NCI-H82 treated with DMSO at 0.1 percent for 48 hours (cell line): Measurements from ENCODE around the gene MEGF8.

Experiments
- DNase-seq: peaks from one replicate; lab custom pipeline; 2025; ENCODE audit not compliant: unreplicated experiment; lab: John Stamatoyannopoulos, UW

The MEGF8 gene, protein sequence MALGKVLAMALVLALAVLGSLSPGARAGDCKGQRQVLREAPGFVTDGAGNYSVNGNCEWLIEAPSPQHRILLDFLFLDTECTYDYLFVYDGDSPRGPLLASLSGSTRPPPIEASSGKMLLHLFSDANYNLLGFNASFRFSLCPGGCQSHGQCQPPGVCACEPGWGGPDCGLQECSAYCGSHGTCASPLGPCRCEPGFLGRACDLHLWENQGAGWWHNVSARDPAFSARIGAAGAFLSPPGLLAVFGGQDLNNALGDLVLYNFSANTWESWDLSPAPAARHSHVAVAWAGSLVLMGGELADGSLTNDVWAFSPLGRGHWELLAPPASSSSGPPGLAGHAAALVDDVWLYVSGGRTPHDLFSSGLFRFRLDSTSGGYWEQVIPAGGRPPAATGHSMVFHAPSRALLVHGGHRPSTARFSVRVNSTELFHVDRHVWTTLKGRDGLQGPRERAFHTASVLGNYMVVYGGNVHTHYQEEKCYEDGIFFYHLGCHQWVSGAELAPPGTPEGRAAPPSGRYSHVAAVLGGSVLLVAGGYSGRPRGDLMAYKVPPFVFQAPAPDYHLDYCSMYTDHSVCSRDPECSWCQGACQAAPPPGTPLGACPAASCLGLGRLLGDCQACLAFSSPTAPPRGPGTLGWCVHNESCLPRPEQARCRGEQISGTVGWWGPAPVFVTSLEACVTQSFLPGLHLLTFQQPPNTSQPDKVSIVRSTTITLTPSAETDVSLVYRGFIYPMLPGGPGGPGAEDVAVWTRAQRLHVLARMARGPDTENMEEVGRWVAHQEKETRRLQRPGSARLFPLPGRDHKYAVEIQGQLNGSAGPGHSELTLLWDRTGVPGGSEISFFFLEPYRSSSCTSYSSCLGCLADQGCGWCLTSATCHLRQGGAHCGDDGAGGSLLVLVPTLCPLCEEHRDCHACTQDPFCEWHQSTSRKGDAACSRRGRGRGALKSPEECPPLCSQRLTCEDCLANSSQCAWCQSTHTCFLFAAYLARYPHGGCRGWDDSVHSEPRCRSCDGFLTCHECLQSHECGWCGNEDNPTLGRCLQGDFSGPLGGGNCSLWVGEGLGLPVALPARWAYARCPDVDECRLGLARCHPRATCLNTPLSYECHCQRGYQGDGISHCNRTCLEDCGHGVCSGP (N-terminal part only)

DNA sequence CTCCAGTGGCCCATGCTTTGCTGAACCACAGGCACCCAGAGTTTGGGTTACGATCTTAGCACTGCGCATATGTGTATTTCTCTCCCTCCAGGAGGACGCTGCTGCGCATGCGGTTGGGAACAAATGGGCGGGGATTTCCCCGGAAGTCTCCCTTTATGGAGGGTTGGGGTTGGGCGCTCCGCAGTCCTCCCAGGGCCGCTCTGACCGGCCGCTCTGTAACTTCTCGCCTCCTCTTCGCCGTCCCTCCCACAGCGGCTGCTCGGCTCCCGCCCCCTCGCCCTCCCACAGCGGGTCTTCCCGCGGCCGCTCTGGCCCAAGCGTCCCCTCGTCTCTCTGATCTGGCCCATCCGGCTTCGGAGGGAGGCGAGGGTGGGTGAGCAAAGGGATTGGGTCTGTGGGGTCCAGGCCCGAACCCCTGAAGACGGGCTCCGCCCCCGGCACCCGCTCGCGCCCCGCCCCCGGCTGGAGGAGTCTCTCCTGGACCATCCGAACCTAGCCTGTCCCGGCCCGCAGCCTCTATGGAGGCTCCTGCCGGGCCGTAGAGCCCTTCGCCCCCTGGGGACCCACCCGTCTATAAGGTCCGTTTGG is at the start of gene MEGF8:
Gene MEGF8 (plus strand): TSS at position 328 of the 588 bp plus-strand sequence. CDS start 609 bp downstream, outside the sequence.
- DNase-seq = peak; percentile 100

DNA sequence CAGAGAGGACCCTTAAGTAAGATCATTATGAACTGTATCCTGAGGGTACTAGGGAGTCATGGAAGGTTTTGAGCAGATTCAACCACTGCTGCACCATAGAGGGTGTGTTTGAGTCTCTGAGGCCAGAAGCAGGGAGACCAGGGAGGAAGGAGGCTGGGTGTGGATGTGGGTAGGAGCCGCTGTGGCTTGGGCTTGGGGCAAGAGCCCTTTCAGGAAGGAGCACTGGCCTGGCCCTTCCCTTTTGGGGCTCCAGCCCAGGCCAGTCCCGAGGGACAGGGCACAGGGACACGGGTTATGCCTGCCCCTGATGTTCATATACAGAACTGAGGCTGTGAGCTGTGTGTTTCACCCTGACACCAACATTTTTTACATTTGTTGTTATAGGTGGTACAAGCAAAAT is 49.2 kb upstream of the MEGF8 start:
- DNase-seq = no peak

DNA sequence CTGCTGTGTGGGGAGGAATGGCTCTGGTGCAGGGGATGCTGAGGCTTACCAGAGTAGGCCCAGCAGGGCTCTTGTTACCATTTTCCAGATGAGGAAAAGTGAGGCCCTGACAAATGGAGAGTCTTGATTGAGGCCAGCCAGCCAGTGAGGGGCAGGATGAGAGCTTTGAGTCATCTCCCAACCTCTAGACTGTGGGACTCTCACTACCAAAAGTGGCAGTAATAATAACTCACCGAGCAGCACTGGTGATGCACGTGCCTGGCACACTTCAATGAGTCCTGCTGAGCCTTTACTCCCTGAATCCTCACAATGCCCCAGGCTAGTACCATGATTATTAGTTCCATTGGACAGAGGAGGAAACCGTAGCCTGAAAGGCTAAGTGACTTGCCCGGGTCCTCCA is 48.6 kb upstream of the MEGF8 start:
- DNase-seq = no peak

DNA sequence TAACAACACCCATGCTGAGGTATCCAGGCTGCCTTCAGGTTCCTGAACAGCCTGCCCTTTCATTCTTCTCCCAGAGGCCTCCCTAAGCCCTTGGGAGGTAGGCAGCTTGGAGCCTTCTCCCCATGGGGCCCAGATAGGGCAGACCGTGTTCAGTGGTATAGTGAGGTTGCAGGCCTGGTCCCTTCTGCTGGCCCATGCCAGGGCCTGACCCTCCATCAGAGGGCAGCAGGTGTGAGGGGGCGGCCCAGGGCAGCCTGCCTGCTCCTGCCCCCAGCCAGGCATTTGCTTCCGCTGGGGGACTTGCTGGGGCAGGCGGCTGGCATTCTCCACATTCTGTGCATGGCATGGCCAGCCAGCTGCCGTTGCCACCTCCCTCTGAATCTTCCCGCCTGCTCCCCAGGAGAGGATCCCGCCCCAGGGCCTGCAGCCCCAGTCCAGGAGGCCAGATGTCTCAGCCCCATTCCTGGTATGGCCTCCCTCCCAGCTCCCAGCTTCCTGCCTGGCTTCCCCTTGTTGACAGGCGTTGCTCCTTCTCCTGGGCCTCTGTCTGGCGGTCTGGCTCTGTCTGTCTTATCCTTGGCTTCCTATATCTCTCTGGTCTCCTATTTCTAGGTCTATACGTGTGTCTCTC is 47.5 kb upstream of the MEGF8 start:
- DNase-seq = no peak

DNA sequence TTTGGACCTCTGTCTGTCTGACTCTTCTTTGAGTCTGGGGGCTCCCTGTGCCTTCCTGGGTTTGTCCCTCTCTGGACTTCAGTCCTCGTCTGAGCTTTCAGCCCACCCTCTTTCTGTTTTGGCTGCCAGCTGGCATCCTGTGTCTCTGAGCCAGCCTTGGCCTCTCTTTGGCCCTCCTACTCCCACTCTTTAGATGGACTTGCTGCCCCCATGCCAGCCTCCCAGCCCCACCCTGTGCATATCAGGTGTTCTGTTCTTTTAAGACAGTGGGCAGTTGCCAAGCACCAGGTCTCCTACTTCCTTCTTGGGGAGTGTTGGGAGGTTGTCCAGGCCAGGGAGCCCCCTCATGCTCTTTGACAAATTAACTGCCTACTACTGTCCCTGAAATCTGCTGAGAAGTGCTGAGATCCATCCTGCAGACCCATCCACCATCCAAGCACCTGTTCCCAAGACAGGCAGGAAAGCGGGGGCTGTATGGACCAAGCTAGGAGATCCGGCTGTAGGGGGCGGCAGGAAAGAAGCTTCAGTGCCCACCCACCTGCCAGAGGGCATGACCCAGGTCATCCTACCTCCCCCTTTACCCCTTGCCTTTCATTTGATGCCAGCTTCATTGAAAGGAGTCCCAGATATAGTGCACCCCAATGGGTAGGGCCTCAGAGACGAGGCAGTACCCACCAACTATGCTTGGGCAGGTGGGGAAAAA is 46.8 kb upstream of the MEGF8 start:
- no peak for DNase-seq

DNA sequence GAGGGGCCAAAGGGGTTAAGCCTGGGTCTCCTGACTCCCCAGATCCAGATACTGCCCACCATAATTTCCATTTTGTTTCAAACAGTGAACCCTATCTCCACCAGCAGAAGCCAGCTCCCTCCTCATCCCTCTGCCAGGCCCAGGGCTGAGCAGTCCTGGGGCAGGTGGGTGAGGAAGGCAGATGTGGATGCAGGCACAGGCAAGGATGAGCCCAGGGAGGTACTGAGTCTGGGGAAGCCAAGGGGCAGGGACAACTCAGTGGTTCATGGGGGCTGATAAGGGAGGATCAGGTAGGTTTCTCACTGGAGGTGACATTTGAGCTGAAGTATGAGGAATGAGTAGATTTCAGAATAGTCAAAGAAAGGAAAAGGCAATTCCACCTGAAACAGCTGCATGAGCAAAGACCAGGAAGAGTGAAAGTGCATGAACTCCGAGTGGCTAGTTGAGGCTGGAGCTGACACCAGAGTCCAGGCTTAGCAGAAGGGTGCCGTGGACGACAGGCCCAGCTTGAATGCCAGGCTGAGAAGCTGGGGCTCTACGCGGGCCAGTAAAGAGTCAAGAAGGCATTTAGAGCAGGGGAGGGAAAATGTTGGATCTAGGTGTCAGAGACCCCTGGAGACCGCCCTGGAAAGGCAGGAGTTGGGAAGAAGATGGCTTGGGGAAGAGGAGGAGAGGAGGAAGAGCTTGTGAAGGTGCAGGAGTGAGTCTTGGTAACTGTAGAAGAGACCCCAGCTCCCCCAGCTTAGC is 46.1 kb upstream of the MEGF8 start:
- no peak for DNase-seq

DNA sequence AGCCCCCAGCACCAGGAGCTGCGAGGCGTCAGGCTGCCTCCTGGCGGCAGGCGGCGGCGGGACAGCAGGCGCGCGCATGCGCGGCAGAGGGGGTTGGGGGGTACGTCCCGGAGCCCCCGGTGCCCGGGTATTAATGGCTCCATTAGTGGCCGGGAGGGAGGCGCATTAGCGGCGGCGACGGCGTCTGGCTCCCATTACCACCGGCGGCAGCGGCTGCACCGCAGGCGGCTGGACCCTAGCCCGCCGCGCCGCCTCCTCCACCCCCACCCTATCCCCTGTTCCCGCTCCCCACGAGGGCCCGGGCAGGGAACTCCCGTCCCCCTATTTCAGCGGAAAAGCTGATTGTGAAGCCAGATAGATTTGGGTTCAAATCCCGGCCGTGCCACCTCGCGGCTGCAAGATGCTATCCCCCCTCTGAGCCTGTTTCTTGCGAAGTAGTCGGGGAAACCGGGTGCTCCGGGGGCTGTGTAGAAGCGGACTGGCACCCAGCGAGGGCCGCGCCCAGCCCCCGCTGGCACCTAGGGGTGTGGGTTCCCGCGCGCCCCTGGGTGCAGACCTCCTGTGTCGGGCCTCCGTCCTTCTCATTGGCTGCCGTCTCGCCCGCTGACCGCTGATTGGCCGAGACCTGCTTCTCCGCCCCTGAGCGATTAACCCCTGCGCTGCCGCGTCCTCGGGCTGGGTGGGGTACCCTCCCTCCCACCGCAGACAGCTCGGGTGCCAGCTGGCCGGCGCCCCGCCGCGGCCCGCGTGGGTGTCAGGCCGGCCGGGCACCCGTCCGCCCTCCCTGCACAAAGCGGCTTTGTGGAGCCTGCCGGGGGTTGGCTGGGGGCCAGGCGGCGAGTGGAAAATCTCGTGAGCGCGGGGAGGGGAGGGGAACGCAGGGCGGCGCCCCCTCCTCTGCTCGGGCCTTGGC is 45.3 kb upstream of the MEGF8 start:
- DNase-seq = peak; percentile 85

DNA sequence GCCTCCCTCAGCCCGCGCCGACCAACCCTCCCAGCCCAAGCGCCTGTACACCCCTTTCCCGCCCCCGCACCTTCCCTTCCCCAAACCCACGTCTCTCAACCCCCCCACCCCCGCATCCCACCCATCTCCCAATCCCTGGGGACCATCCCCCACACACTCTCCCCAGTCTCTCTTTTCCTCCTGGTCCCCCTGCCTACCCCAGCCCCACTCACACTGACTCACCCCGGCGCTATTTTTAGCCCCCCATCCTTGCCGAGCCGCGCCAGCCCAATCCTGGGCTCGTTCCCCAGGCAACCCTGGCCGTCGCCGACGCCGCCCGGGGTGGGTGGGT is 44.7 kb upstream of the MEGF8 start:
- no peak for DNase-seq

DNA sequence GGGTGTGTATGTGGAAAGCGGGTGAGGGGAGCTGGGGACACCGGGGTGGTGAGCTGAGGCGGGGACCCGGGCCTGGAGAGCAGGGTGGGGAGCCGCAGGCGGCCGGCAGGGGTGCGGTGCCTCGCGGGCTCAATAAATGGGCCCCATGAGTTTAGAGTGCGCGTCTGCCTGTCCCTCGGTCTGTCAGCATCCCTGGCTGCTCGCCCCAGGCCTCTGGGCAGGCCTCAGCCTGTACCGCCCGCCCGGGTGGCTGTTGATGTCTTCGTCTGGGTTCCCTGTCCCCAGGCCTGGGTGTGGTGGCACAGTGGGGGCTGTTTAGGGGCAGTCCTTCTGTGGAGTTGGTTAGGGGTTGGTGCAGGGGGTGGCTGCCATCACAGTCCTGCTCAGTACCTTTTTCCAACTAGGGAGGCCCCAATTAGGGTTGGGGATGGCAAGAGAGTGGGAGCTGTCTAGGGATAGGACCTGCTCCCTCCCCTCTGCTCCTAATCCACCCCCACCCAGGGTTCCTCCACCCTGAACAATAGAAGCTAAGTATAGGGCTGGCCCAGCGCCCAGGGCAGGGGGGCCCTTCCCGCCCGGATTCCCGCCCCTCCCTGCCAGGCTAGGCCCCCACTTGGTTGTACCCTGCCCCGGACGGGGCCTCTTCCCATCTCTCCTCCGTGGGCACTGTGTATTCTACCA is 44.1 kb upstream of the MEGF8 start:
- DNase-seq = no peak

DNA sequence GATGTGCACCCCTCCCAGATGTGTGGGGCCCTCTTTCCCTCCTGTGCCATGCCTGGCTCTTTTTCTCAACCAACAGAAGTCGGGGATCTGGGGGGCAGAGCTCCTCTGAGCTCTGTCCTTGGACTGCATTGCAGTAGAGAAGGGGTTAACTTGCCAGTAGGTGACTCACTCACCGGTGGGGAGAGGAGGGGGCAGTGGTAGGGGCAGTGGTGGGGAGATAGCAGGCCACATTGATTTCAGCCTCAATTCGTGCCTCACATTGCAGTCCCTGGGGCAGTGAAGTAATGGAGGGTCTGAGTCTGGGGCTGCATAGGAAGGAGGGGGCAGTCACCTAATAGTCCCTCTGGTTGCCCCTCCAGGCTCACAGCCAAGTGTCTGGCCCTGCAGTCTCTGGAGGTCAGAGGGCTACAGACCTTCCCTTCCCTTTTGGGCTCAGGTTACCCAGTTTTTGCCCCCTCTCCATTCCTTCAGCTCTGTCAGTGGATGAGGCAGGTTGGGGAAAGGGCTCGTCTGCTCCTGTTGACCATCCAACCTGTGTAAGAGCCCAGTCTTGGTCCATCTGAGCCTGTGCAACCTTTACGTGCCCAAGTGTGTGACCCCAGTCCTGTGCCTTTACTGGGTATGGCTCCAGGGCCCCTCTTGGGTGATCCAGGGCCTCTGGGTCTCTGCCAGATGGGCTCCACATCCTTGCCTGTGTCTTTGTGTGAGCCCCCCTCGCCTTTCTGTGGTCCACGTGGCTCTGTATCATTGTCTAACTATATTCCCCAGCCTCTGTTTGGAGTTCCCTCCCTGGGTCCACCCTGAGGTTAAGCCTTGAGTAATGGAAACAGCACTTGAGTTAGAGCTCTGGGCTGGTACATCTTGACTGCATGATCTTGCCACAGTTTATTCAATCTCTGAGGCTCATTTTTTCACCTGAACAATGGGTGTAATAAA is 43.3 kb upstream of the MEGF8 start:
- DNase-seq = no peak

DNA sequence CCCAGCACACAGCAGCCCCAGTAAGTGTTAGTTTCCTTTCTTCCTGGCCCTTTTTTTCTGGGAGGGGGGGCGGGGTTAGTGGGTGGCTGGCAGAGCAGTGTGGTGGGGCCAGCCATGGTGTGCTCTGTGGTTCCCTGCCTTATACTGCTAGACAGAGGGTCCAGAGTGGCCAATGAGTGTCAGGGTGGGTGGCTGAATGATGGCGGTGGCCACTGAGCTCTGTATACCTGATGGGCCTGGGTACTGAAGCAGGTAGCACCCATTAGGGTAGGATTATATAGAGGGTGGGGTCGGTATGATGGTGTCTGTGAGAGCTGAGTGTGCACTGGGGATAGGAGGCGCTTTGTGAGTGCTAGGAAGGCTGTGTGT is 42.6 kb upstream of the MEGF8 start:
- DNase-seq = no peak

DNA sequence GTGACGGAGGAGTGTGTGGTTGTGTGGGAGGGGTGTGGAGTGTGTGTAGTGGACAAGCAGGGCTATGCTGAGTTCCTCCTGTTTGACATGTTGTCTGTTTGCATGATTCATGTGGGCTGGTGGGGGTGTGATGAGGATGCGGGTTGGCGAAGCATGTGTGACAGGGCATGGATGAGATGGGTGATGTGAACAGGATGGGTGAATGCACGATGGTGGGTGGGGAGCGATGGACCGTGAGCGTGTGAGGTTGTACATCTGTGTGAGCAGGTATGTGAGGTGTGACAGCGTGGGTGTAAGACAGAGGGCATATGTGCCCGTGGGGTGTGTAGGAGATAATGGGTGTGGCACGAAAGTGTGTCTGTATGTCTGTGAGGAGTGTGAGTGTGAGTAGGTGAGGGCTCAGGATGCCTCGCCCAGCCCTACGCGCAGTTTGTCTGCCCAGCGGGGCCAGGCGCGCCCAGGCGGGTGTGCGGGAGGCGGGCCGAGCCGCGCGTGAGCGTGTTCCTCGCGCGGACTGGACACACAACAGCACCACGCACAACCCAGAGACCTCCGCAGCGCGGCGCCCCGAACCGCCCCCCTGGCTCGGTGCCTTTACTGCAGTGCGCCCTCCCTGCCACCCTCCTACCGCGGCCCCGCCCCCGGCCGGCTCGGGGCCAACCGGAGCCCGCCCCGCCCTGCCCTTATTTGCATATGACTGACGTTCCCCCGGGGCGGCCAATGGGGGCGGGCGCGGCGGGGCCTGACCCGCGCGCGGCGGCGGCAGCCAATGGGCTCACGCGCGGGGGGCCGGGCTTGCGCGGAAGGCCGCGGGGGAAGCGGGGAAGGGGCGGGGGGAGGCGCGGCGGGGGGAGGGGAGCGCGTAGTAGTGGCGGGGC is 42.0 kb upstream of the MEGF8 start:
- DNase-seq = peak; percentile 76

DNA sequence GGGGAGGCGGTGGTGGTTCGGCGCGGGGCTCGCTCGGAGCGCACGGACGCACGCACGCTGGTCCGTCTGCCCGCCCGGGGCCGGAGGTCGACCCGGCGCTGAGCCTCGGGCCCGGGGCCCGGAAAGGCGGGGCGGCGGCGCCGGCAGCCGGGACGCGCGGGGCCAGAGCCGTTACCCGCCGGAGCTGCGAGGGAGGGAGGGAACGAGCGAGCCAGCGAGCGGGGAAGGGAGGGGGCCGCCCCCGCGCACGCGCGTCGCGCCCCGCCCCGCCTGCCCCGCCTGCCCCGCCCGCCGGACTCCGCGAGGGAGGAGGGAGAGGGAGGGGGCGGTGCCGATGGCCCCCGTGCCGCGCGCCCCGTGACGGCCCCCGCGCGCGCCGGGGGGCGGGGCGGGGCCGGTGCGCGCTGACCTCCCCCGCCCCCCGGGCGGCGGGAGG is 41.4 kb upstream of the MEGF8 start:
- peak; percentile 46 for DNase-seq

DNA sequence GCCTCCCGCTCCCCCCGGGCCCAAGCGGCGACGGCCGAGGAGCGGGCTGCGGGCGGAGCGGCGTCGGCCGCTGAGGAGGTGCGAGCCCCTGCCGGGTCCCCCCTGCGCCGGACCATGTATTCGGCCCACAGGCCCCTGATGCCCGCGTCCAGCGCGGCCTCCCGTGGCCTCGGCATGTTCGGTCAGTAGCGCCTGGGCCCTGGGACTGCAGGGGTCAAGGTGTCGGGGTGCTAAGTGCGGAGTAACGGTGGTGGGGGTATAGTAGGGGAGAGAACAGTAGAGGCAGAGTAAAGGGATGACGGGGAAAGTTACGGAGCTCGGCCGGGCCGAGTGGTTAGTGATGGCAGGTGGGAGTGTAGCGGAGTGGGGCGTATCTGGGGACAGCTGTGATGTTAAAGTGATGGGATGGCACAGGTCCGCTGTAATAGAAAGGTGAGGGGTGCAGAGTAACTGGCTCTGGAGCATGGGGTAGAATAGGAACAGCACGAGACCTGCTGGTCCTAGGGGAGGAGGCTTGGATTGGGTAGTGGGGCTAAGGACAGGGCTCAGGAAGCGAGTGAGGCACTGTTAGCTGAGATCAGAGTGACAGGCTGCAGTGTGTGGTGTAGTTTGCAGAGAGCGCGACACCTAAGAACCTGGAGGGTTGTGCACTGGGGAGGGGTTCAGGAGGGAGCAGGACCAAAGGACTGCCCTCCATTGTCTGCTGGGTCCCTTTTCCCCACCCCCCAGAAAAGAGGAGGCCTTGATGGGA is 40.7 kb upstream of the MEGF8 start:
- no peak for DNase-seq

DNA sequence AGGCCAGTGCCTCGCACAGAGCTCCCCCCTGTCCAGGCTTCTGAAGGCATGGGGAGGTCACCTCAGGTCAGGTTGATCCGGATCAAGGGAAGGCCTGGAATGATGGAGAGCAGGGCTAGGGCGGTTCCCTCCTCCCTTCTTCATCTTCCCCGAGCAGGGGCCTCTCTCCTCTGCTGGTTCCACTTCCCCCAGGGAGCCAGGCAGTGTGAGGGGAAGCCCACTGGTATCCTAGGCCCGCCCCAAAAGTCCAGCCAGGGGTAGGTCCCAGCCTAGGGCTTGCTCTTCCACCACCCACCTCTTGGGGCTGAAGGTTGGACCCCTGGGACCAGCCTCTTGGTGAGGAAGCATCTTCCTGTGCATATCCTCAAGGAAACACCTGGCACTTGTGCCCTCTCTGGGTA is 39.9 kb upstream of the MEGF8 start:
- DNase-seq = no peak
